Islet precursor cell (in vitro differentiated cells): ENCODE results near the gene CREB3L1.

Source experiments
- DNase-seq: peaks from one replicate; pipeline ENCODE4 v3.0.0-alpha.2; 2018

The CREB3L1 gene

GRCh38 chr11:46347637-46348311 is 70.3 kb downstream of the CREB3L1 start:
- no peak for DNase-seq

- DNase-seq = no peak
These were observed 71.3 kb downstream of the CREB3L1 start for GRCh38 chr11:46348566-46349401.

- no peak for DNase-seq
These were observed 73.2 kb downstream of the CREB3L1 start for GRCh38 chr11:46350695-46351094.

- DNase-seq = no peak
These were observed 73.7 kb downstream of the CREB3L1 start for GRCh38 chr11:46351148-46351547.

- no peak for DNase-seq
These were observed 74.1 kb downstream of the CREB3L1 start for GRCh38 chr11:46351606-46352005.

GRCh38 chr11:46352063-46352841 is 74.8 kb downstream of the CREB3L1 start:
- peak; percentile 92 for DNase-seq

- DNase-seq = no peak
These were observed 76.2 kb downstream of the CREB3L1 start for GRCh38 chr11:46353698-46354097.

GRCh38 chr11:46356924-46357482 is 79.5 kb downstream of the CREB3L1 start:
- DNase-seq = peak; percentile 57

GRCh38 chr11:46357483-46357936 is 80.0 kb downstream of the CREB3L1 start:
- peak; percentile 57 for DNase-seq

- no peak for DNase-seq
These were observed 82.5 kb downstream of the CREB3L1 start for GRCh38 chr11:46359953-46360352.

GRCh38 chr11:46360878-46361277 is 83.4 kb downstream of the CREB3L1 start:
- DNase-seq = no peak

GRCh38 chr11:46361283-46362155 is 84.1 kb downstream of the CREB3L1 start:
- DNase-seq = peak; percentile 54

- no peak for DNase-seq
These were observed 84.9 kb downstream of the CREB3L1 start for GRCh38 chr11:46362156-46363030.

GRCh38 chr11:46363031-46363407 is 85.6 kb downstream of the CREB3L1 start:
- DNase-seq = peak; percentile 80

- peak; percentile 56 for DNase-seq
These were observed 86.1 kb downstream of the CREB3L1 start for GRCh38 chr11:46363455-46364005.

- DNase-seq = no peak
These were observed 86.6 kb downstream of the CREB3L1 start for GRCh38 chr11:46364056-46364455.

- no peak for DNase-seq
These were observed 87.3 kb downstream of the CREB3L1 start for GRCh38 chr11:46364791-46365190.

- no peak for DNase-seq
These were observed 88.8 kb downstream of the CREB3L1 start for GRCh38 chr11:46366260-46366659.

- no peak for DNase-seq
These were observed 89.2 kb downstream of the CREB3L1 start for GRCh38 chr11:46366661-46367161.

GRCh38 chr11:46367244-46367915 is 89.9 kb downstream of the CREB3L1 start:
- no peak for DNase-seq
